ENCODE data around the gene ARGLU1. TPM values are rescaled to one million over a fixed set of nuclear protein-coding genes. Genes with fewer than 3 reads are reported as not detected.

Gene ARGLU1
- total and polyA plus RNA-seq, 8 donors = 16.6 to 321 (median 108) TPM

DNA sequence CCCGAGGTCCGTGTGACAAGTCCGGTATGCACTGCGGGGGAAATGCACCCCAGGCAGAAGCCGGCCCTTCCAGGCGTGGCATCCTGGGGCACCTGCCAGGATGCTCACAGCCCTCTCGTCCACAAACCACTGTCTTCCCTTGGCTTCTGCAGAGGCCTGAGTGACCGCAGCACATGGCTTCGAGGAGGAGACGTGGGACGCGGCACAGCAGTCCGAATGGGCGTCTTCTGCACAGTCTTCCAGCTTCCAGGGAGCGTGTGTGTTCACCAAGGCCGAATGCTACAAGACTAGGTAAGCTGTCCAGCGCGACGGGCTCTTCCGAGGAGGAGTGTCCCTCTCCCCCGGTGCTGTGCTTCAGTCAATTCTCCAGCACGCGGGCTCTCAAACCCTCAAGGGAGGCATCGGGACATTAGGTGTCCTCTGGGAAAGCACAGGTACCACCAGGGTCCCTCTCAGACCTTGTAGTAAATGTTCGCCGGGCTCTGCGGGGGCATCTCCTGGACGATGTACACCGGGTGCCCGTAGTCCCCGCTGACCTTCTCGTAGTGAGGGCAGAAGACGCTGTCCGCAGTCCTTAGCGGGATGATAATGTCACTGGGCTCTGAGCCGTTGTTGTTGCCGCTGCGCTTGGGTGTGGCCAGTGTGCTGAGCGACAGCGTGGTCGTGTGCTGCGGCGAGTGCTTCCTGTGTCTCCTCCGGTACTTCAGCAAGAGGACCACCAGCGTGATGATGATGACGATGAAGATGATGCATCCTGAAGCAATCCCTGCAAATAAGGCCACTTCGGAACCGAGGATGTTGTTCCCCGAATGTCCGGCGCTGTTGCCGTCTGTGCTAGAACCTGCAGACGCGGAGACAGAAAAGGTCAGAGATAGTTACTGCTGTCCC lies 75.1 kb downstream of the ARGLU1 start:
- H3K36me3 ChIP-seq = peaks cover 13 to 42% (median 38%) of the 10 kb centered on the region in 4 donors
- no peak overlapping the region for H3K4me3 ChIP-seq
- DNase-seq = no peak
- H3K9me3 ChIP-seq = no peaks in the 10 kb centered on the region
- H3K4me1 ChIP-seq = peaks cover 0 to 57% (median 13%) of the 10 kb centered on the region in 4 donors
- intact Hi-C loops (cut with DNase I; ENCODE audit: low total_unique reads) = no loop called here
- WGBS, 5 donors = 90 to 94% (median 93%) methylated on average over 39 to 54 of the region's 54 CpGs
- TF ChIP-seq POLR2A (IDR thresholded peaks at IDR 0.05) (no peak), EP300 (IDR thresholded peaks at IDR 0.05) (no peak), POLR2AphosphoS5 (IDR thresholded peaks at IDR 0.05) (no peak), CTCF (IDR thresholded peaks at IDR 0.05) (no peak)
- H3K27ac ChIP-seq = no peak overlapping the region
- no peaks in the 10 kb centered on the region for H3K27me3 ChIP-seq

DNA sequence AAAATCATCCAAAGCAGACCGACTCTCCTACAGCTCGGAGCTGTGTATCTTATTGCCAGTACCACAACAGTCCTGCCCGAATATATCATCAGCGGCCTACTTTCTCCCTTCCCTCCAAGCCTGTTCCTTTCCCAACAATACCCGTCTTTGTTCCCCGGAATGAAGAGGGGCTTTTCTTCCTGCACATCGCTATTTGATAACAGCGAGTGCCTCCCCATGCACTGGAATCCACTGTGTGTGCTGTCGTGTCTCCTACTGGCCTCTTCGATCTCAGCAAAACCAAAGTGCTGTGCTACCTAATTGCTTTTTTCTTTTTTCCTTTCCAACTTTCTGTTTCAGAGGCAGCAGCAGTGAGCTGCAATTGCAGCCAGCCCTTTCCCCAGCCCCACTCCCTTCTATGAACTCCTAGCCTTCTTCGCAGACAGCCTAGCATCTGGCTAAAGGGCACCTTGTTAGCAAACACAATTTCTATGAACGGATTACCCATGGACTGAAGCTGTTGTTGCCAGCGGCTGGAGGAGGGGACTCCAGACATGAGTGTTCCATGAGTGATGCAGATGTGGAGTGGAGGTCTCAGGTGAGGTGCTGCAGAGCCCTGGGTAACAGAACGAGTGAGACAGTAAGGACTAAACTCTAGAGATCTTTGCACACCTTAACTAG lies 75.9 kb downstream of the ARGLU1 start:
- no peak for DNase-seq
- no peak overlapping the region for H3K4me3 ChIP-seq
- H3K36me3 ChIP-seq = peaks cover 13 to 42% (median 38%) of the 10 kb centered on the region in 4 donors
- H3K27me3 ChIP-seq = no peaks in the 10 kb centered on the region
- no peaks in the 10 kb centered on the region for H3K9me3 ChIP-seq
- 73 to 88% (median 82%) methylated on average over 14 of the region's 14 CpGs for WGBS, 5 donors
- no peak for TF ChIP-seq CTCF (IDR thresholded peaks at IDR 0.05)
- TF ChIP-seq POLR2AphosphoS5 (IDR thresholded peaks at IDR 0.05) = no peak
- TF ChIP-seq POLR2A (IDR thresholded peaks at IDR 0.05) = no peak
- no peak for TF ChIP-seq EP300 (IDR thresholded peaks at IDR 0.05)
- H3K4me1 ChIP-seq = peaks cover 0 to 52% (median 11%) of the 10 kb centered on the region in 4 donors
- intact Hi-C loops (cut with DNase I; ENCODE audit: low total_unique reads) = no loop called here
- peak overlapping the region in 2 of 5 donors; percentile 1 to 14 for H3K27ac ChIP-seq

Other genes with a start within 250 kb of the ARGLU1 start
- gene EFNB2, start 32.5 kb downstream of the ARGLU1 start, total RNA-seq = 10 to 100 TPM; 11.6 to 48.7 (median 19.0) TPM
- 1 to 10 TPM; 3.0 to 7.3 (median 7.2) TPM for gene EFNB2, start 32.5 kb downstream of the ARGLU1 start, polyA plus RNA-seq

Measured in stomach (tissue), 9 donors.